ENCODE results near the gene HEPN1.

GRCh38 chr11:124941703-124942102 is 22.7 kb downstream of the HEPN1 start:
- TF ChIP-seq EP300 (conservative IDR thresholded peaks at IDR 0.05; ENCODE audit: poor library complexity, severe bottlenecking) (no peak), RAD21 (conservative IDR thresholded peaks at IDR 0.05) (no peak), CTCF (IDR thresholded peaks at IDR 0.05; ENCODE audit: poor library complexity, severe bottlenecking) (no peak)
